MM.1S (cell line): ENCODE results near the gene HIPK2.

Experiments used
- EZH2 ChIP-seq: fragments of 300-600 bp; sonication (generic); optimal IDR thresholded peaks from 2 replicates; pipeline ENCODE3; 2017; ENCODE audit warnings: low read depth, mild to moderate bottlenecking, antibody characterized with exemption, low read length, mixed read lengths
- TF ChIP-seq, protein P1 (sequence below): fragments of 300-600 bp; sonication (generic); IDR thresholded peaks from 2 replicates; pipeline ENCODE4 v1.5.1; 2016; ENCODE audit warnings: antibody characterized with exemption, low read length, mixed read lengths

GRCh38 chr7:139769066-139769465, 8.7 kb downstream of the HIPK2 start:
- no peak for TF ChIP-seq EZH2
- TF ChIP-seq, protein P1, sequence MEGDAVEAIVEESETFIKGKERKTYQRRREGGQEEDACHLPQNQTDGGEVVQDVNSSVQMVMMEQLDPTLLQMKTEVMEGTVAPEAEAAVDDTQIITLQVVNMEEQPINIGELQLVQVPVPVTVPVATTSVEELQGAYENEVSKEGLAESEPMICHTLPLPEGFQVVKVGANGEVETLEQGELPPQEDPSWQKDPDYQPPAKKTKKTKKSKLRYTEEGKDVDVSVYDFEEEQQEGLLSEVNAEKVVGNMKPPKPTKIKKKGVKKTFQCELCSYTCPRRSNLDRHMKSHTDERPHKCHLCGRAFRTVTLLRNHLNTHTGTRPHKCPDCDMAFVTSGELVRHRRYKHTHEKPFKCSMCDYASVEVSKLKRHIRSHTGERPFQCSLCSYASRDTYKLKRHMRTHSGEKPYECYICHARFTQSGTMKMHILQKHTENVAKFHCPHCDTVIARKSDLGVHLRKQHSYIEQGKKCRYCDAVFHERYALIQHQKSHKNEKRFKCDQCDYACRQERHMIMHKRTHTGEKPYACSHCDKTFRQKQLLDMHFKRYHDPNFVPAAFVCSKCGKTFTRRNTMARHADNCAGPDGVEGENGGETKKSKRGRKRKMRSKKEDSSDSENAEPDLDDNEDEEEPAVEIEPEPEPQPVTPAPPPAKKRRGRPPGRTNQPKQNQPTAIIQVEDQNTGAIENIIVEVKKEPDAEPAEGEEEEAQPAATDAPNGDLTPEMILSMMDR = no peak
